HUDEP-2 (cell line): ENCODE data around the gene PDIA4.
"Not testable (repeated sequence)": the region's sequence is repeated elsewhere in the genome, so short reads cannot be mapped to it uniquely, and the experiment has no call there.

ENCODE experiments used
- DNase-seq, 76 experiments: peaks; one replicate each; lab custom pipeline; 2025; ENCODE audit not compliant: unreplicated experiment in 76 of 76; lab: John Stamatoyannopoulos, UW

Gene PDIA4

DNA sequence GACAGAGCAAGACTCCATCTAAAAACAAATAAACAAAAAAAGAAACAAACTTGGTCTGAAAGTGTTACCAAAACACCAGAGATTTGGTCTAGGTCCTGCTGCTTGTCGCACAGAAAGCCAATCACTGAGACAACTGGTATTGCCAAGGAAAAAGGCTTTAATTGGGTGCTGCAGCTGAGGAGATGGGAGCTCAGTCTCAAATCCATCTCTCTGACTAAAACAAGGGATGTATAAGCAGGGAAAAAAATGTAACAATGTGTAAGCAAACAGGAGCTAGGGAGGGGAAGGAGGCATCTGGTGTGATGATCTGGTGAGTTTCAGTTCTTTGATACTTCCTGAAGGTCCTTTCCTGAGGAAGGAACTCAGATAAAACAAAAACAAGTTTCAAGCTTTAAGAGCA, 8.4 kb upstream of the PDIA4 start:
- no peak for DNase-seq

DNA sequence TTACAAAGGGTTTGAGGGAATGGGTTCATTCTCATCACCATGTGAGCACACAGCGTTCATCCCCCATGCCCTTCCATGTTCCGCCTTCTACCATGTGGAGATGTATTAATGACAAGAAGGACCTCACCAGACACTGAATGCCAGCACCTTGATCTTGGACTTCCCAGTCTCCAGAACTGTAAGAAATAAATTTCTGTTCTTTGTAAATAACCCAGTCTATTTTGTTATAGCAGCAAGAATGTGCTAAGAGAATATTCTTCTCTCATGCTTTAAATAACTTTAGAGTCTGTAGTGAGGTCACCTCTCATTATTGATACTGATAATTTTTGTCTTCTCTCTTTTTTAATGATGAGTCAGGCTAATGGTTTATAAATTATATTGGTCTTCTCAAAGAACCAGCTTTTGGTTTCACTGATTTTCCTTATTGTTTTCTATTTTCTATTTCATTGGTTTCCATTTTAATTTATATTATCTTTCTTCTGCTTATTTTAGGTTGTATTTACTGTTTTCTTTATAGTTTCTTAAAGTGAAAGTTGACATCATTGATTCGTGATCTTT, 3.1 kb upstream of the PDIA4 start:
- DNase-seq: no peak

DNA sequence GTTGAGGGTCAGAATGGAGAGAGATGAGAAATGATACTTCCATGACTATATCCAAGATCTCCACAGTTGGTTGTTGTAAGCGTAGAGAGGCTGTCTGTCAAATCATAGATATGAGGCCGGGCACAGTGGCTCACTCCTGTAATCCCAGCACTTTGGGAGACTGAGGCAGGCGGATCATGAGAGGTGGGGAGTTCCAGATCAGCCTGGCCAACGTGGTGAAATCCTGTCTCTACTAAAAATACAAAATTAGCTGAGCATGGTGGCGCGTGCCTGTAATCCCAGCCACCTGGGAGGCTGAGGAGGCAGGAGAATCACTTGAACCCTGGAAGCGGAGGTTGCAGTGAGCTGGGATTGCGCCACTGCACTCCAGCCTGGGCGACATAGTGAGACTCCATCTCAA, 2.1 kb upstream of the PDIA4 start:
- not testable (repeated sequence) for DNase-seq

DNA sequence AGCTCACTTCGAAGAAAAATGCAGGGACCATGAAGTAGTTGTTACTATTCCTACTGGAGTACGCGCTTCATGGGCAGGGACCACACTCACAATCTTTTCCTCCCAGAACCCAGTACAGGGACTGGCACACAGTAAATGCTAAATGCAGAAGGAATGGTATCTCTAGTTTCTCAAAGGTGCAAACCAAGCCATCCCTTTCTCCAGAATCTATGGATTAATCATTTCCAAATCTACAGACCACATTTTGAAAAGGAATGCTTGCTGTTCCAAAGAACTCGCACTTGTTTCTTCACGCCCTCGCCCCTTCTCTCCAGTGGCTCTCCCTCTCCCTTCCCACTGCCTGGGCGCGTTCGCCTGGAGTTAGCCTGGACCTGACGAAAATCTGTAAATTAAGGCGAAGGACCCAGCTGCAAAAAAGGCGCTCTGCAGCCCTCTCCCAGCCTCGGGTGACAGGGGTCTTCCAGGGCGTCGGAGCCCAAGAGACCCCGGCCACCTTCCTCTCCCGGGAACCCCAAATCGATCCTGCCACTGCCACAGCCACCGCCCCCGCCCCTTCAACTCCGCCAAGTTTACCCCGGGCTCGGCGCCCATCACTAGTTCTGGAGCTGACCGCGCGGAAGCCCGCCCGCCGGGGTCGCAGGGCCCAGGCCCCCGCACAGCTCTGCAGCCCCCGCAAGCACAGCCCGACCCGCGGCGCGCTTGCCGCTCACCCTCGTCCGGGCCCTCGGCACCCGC, 527 bp downstream of the PDIA4 start:
- peak in 7 of 76 experiments; percentile 2 to 32 (median 19) for DNase-seq

DNA sequence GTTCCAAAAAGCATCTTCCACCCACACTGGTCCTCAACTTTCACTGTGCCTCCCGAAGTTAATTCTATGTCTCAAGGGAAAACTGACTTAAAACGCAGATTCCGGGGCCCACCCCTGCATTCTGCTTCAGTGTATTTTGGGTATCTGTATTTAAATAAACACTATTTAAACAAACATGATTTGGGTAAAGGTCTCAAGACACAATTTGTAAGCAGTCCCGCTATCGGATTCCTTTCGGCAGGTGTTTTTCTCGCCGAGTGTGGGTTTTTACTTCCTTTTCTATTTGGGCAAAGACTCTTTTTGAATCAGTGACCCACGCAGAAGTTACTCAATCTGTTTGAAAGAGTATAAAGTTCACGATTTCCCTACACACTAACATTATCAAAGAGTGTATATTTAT, 1.2 kb downstream of the PDIA4 start:
- no peak for DNase-seq

DNA sequence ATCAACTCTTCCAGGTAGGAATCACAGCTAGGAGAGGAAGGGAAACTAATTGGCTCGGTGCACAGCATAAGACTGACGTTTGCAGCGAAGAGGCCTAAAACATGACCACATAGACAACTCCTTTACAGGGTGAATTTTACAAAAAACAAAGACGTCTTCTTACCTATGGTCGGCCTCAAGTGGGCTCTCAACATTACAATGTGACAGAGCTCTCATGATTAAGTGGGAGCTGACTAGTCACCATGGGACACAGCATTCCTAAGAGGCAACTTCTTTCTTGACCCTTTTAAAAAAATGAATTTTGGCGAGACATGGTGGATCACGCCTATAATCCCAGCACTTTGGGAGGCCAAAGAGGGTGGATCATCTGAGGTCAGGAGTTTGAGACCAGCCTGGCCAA, 4.6 kb downstream of the PDIA4 start:
- no peak for DNase-seq

DNA sequence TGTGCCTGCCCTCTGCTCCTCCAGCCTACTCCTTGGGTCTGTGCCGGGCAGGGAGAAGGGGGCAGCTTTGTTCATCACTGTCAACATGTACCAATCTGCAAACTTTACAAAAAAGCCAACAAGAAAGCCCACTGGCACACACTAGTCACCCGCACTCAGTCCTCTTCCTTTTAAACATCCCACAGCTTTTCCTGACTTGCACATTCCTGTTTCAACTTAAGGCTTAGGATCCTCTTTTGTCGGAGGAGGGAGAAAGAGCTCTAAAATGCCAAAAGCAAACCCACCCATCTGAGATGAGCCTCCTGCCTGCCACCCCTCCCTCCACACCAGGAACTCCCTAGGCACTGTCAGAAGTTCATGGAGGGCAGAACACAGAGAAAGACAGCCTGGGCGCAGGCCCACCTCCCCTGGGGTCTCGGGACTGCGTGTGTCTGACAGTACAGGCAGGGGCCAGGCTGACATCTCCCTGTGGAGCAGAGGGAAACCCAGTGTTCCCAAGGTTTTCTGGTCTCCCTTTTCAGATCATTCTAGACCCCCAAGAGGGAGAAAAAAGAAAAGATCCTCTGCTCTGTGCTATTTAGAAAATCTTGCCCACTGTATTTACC, 5.4 kb downstream of the PDIA4 start:
- DNase-seq: no peak

DNA sequence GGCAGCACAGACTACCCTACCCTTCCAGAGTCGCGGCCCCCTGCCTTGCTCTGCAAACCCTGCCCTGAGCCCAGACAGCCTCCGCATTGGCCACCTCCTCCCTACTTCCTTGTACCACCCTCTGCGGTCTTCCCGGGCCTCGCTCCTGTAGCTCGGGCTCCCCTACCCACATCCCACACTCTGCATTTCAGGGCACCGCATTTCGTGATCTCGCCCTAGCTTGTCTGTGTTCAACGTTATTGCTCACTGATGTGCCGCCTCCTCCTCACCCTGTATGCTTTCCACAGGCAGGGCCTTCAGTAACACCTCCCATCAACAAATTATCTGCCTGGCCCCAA, 6.6 kb downstream of the PDIA4 start:
- DNase-seq: no peak

DNA sequence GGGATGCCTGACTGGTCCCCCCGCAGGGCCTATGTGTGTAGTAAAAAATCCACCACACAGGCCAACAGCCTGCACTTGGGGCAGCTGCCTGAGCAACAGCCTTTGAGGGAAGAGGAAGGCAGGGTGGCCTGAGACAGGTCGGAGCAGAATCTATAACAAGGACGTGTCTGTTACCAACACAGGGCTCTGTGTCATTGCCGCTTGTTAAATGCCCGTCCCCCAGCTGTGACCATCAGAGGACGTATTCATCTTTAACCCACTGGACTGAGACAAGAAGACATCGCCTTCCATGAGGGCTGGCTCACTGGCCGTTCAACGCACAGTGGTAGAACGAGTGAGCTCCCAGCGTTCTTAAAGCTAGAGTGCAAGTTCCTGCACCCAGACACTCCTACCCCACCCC, 7.8 kb downstream of the PDIA4 start:
- DNase-seq: no peak

DNA sequence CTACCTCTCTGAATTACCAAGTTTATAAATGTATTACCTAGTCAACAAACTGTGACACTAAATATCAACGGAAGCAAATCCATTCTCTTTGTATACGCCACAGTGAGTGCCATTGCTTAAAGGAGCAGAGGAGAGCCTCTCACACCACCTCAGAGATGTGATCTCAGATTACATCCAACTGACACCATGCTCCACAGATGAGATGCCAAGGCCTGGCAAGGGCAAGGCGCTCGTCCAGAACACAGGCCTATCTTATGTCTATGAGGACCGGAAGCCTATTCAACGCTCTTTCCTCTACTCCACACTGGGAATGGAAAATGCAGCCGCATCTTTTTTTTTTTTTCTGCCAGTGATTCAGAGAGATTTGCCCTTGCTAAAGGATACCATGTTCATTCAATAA, 11.4 kb downstream of the PDIA4 start:
- DNase-seq: no peak

DNA sequence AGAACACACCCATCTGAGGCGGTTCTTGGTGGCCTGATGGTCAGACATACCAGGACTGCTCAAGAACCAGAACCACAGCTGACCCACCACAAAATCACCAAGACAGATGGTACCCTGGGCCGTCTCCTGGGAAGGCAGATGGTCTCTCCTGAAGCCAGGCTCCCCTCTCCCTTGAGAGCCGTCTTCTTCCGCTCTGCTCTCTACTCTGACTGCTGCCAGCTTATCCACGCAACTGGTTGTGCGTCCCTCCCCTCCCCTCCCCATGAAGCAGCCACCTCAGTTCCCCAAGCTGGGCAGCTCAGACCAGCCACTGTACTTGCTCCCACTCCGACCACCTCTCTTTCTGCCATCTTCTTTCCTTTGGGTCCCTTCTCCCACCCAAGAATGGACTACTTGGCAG, 14.0 kb downstream of the PDIA4 start:
- no peak for DNase-seq

DNA sequence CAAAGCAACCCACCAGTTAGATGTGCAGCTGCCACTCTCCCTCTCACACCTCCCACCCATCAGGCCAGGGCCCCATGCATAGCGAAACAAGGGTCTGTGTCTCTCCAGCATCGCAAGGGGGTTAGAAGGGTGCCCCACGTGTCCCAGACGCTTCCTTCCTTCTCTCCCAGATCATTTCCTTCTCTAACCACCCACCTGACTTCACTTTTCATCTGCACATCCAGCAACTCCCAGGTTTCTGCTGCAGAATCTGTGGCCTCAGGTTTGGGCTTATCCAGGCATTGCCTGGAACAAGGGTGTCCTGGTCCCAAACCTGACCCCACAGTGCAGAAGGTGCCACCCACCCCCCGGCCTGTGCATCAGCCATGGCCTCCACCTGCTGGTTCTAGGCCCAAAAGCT, 14.4 kb downstream of the PDIA4 start:
- no peak for DNase-seq

DNA sequence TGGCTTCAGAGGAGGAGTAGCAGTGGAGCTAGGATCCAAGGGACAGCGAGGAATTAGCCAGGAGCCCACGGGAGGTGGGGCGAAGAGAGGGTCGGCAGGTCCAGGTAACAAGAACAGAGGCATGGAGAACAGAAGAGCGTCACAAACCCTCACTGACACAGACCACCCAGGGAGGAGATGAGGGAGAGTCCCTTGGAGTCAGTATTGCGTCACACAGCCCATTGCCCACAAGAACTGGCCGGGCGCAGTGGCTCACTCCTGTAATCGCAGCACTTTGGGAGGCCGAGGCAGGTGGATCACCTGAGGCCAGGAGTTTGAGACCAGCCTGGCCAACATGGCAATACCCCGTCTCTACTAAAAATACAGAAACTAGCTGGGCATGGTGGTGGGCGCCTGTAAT, 15.6 kb downstream of the PDIA4 start:
- DNase-seq: not testable (repeated sequence)

DNA sequence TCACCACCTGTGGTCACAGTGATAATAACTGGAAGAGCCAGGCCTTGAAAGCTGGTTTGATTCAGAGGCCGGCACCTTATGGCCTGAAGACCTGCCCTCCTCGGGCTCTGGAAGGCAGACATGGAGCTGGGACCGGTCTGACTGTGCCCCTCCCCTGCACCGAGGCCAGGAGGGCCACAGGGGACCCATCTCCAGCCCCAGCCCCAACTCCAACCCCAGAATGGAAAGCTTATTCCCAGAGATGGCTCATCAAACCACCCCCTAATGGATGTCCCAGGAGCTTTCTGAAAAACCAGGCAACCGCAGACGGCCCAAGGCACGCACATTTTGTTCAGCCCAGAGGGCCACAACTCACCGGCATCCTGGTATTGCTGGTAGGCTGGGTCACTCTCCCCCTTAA, 16.8 kb downstream of the PDIA4 start:
- no peak for DNase-seq

DNA sequence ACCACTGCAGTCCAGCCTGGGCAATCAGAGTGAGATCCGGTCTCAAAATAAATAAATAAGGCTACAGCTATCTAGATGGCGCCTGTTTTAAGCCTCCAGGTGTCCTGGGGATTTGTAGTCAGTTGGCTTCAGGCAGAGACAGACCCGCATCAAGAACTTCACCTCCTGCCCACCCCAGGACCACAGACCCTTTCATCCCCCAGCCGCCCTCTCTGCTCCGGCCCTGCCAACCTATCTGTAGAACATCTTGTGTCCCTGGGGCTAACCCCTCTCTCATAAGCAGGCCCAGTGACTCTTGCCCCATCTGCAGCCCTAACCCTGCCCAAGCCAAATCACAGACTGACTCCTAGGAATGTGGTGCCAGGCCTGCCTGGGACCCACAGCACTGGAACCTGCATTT, 17.9 kb downstream of the PDIA4 start:
- DNase-seq: no peak

DNA sequence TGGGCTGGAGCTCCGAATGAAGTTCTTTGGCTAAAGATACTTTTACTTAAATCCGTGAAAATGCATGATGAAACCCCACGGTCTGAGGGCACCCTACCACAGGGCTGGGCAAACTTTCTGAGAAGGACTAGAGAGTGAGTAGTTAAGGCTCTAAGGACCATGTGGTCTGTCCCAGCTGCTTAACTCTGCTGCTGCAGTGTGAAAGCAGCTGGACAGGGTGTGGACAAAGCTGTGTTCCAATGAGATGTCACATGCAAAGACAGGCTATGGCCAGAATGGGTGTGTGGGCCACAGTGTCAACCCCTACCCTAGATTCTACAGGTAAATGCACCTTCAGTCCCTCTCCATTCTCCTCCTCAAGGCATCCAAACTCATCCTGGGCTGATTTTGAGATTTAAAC, 18.8 kb downstream of the PDIA4 start:
- DNase-seq: no peak

DNA sequence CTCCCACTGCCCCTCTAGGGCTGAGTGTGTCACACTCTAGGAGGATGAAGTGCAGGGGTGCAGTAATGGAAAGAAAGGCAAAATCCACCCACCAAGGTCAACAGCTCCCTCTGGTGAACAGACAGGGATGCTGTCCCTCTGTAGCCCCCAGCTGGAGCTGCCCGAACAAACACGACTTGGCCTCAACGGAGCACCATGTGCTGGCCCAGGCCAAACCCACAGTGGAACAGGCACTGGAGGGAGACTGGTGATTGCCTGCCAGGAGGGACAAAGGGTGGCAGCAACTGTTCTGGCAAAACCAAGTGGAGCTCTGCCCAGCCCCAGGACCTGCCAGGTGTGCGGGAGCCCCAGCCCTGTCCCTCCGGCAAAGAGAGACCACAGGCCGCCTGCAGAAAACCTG, 20.7 kb downstream of the PDIA4 start:
- peak in 1 of 76 experiments; percentile 10 for DNase-seq

DNA sequence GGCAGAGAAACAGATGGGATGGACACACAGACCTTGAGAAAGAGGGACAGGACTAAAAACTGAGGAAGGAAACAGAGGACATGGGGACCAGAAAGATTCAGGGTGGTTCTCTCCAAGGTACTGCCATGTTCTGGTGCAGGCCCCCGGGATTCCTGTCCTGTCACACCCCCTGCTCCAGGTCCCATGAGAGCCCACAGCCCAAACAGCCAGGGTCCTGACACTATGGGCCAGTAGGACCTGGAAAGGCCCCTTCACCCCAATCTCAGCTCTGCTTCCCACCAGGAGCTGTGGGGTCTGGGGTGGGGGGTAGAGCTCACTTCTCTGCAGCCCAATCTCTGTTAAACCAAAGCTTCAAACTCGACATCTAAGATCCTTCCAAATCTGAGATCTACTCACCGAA, 21.2 kb downstream of the PDIA4 start:
- no peak for DNase-seq

DNA sequence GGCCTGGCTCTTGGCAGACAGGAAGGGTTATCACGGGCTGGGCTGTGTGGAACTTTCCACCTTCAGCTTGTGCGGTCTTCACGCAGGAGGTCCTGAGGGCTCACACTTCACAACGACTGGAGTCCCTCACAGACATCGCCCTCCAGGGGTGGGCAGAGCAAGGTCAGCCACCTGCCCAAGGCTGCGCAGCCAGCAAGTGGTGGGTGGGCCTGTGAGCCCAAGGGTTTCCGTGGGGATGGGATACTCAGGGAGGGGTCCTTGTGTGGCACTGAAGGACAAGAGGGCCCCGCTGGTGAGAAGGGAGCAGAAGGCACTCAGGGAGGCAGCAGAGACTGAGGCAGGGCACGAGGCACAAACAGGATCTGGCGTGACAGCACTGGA, 22.0 kb downstream of the PDIA4 start:
- DNase-seq: no peak

DNA sequence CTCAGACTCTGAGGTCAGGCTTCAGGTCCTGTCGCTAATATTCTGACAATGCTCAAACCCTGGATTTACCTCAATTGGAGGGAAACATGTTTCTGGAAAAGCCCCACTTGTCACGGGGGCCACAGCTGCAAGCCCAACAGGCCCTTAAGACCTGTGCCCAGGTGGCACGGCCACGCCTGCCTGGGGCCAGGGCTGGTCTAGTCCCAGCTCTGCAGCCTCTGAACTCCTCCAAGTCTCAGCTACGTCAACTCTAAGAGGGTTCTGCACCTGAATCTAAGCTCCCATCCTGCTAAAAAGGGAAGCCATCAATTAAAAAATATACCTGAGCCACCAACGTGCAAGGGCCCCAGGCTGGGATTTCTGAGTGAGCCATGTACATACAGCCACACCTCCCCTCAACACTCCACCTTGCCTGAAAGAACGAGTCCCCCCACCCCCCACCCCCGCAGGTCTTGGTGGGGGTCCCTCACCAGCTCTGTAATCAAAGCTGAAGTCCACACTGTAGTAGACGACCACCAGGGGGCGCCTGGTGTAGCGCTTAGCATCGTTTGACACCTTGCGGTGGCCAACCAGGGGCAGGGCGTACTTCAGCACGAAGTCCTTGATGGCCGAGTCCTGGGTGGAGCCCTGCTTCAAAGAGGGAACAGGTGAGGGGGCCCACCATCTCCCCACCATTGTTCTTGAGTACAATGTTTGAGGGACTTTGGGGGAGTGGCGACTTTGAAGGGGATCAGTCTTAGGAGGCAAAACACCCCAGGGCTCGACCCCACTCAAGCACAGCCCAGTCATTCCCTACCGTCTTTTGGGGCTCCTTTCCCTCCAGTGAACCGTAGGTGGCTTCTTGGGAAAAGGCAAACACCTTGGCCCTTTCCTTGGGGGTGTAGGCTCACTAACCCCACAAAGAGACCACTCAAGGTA, 22.6 kb downstream of the PDIA4 start:
- peak in 64 of 76 experiments; percentile 7 to 75 (median 46) for DNase-seq
